ENCODE results near the gene CPT2. TPM values are rescaled to one million over a fixed set of nuclear protein-coding genes. Genes with fewer than 3 reads are reported as not detected.

Gene CPT2
- total and polyA plus RNA-seq, 9 of the 15 experiments (the other 6 are each of a cell fraction or from before 2014, with no cell fraction given): 7.6 to 25.1 (median 16.8) TPM

GRCh38 chr1:53238197-53239155, 41.9 kb downstream of the CPT2 start, which contains the start of gene MAGOH (continued):
- TF ChIP-seq RNF2 (IDR thresholded peaks at IDR 0.05) (peak; percentile 86), STAT5B (CRISPR knock-in tag; IDR thresholded peaks at IDR 0.05) (no peak)

- in situ Hi-C loops (cut with MboI) (no loop called here), intact Hi-C loops (cut with micrococcal nuclease) (no loop called here)
- POLR2A ChIA-PET: no interaction called here
- peaks cover 15% of the 10 kb centered on the region; the same call in 2 of the 3 replicates for H3K36me3 ChIP-seq (ENCODE audit: control insufficient read depth, insufficient read depth, low read length)
- H3K9me1 ChIP-seq (ENCODE audit: control insufficient read depth, insufficient read depth, low read length): no peaks in the 10 kb centered on the region
- CTCF ChIA-PET (ENCODE audit: low intra/inter-chr PET ratio): no interaction called here
- FAIRE-seq (no peak), DNase-seq (ENCODE audit: extremely low read depth in 1 of 4, low spot score in 3 of 4) (no peak), ATAC-seq (no peak)
- no peak overlapping the region for H2AFZ ChIP-seq (ENCODE audit: low read depth, low read length)
- H3K27me3 ChIP-seq (ENCODE audit: control insufficient read depth in 2 of 2, insufficient read depth in 2 of 2, low read length in 2 of 2): no peaks in the 10 kb centered on the region
- H3K79me2 ChIP-seq (ENCODE audit: control insufficient read depth, insufficient read depth, low read length): peaks cover 16% of the 10 kb centered on the region
- H3K27ac ChIP-seq (ENCODE audit: extremely low read depth, low read depth, low read length): no peak overlapping the region
- no TSS peak for BruUV-seq (replicated peaks)
- TF ChIP-seq ZFP36 (IDR thresholded peaks at IDR 0.05; ENCODE audit: low read depth, low read length, partially characterized antibody): peak; percentile 90
- TF ChIP-seq SMAD3 (CRISPR knock-in tag; conservative IDR thresholded peaks at IDR 0.05): no peak
- TF ChIP-seq BCOR (IDR thresholded peaks at IDR 0.05): 0 out of 2 replicates have a peak, but pooled peaks have one; percentile 16
- TF ChIP-seq BCL6 (CRISPR knock-in tag; IDR thresholded peaks at IDR 0.05): no peak
- TF ChIP-seq ZNF436 (CRISPR knock-in tag; IDR thresholded peaks at IDR 0.05): peak; percentile 61
- peaks cover 7 to 14% of the 10 kb centered on the region in 2 experiments; a peak in 3 of 5 replicates for H3K4me1 ChIP-seq (replicated peaks in 1 of 2; ENCODE audit: control insufficient read depth in 2 of 2, insufficient read depth in 2 of 2, low read length in 2 of 2)
- no peak overlapping the region for H3K4me2 ChIP-seq (ENCODE audit: insufficient read depth, low read length)
- H3K9ac ChIP-seq (ENCODE audit: insufficient read depth in 1 of 2, low read depth in 2 of 2, low read length in 2 of 2): no peak overlapping the region
- 39% methylated on average over 2 of the region's 2 CpGs for WGBS (ENCODE audit: insufficient coverage, low coverage, missing lambda C conversion rate)
- no peaks in the 10 kb centered on the region; the same call in 1 of the 2 replicates for H3K9me3 ChIP-seq (replicated peaks; ENCODE audit: control insufficient read depth, insufficient read depth, low read depth, low read length)
- H3K4me3 ChIP-seq: no peak overlapping the region
- 0 out of 2 replicates have a peak, but pooled peaks cover 4% of the 10 kb centered on the region for H4K20me1 ChIP-seq (replicated peaks; ENCODE audit: control insufficient read depth, insufficient read depth, low read length)
These were observed 45.2 kb downstream of the CPT2 start for GRCh38 chr1:53241828-53242227.
